H9 (cell line): ENCODE data around the gene MRPL2. TPM values are rescaled to one million over a fixed set of nuclear protein-coding genes. Genes with fewer than 3 reads are reported as not detected.

Experiments
- DNase-seq: peaks from one replicate; pipeline ENCODE4 v3.0.0-alpha.2; 2017
- H2AFZ ChIP-seq: one replicate; pipeline ENCODE4 v1.6.1; 2013; ENCODE audit warnings: mild to moderate bottlenecking, low read length, control low read depth, moderate library complexity
- H2AK5ac ChIP-seq: 2 replicates; pipeline ENCODE4 v1.6.1; 2013; ENCODE audit warnings: low read length, control low read depth, mixed read lengths; ENCODE audit not compliant: insufficient read length
- H2BK120ac ChIP-seq: one replicate; pipeline ENCODE4 v1.6.1; 2013; ENCODE audit warnings: low read depth, mild to moderate bottlenecking, low read length, control low read depth, inconsistent platforms; ENCODE audit not compliant: poor library complexity, severe bottlenecking
- H2BK12ac ChIP-seq: 2 replicates; pipeline ENCODE4 v1.6.1; 2013; ENCODE audit warnings: low read length, control low read depth, mixed read lengths, low read depth; ENCODE audit not compliant: insufficient read length
- H2BK15ac ChIP-seq: 2 replicates; pipeline ENCODE4 v1.6.1; 2013; ENCODE audit warnings: low read depth, low read length, control low read depth
- H2BK20ac ChIP-seq: one replicate; pipeline ENCODE4 v1.6.1; 2013; ENCODE audit warnings: low read depth, mild to moderate bottlenecking, low read length, control low read depth, inconsistent platforms; ENCODE audit not compliant: poor library complexity, severe bottlenecking
- H2BK5ac ChIP-seq: 2 replicates; pipeline ENCODE4 v1.6.1; 2013; ENCODE audit warnings: low read length, control low read depth, mixed read lengths; ENCODE audit not compliant: insufficient read length
- H3K14ac ChIP-seq: 2 replicates; pipeline ENCODE4 v1.6.1; 2013; ENCODE audit warnings: low read length, control low read depth; ENCODE audit not compliant: insufficient read depth
- H3K18ac ChIP-seq: 2 replicates; pipeline ENCODE4 v1.6.1; 2013; ENCODE audit warnings: low read depth, mild to moderate bottlenecking, mixed read lengths, low read length, control low read depth; ENCODE audit not compliant: insufficient read length
- H3K23ac ChIP-seq: 2 replicates; pipeline ENCODE4 v1.6.1; 2013; ENCODE audit warnings: low read length, control low read depth, mixed read lengths, low read depth; ENCODE audit not compliant: insufficient read length
- H3K23me2 ChIP-seq: 2 replicates; pipeline ENCODE4 v1.6.1; 2013; ENCODE audit warnings: low read depth, mild to moderate bottlenecking, mixed read lengths, low read length, control low read depth; ENCODE audit not compliant: insufficient read length, poor library complexity, severe bottlenecking
- H3K27ac ChIP-seq: 2 replicates; pipeline ENCODE4 v1.5.1; 2013; ENCODE audit warnings: low read length, control low read depth, mixed read lengths, low read depth; ENCODE audit not compliant: insufficient read length
- H3K27me3 ChIP-seq: 2 replicates; pipeline ENCODE4 v1.6.1; 2013; ENCODE audit warnings: low read length, control low read depth, inconsistent platforms; ENCODE audit not compliant: insufficient read depth
- H3K4ac ChIP-seq: 2 replicates; pipeline ENCODE4 v1.6.1; 2013; ENCODE audit warnings: low read depth, mild to moderate bottlenecking, control low read depth, inconsistent platforms, low read length, moderate library complexity
- H3K4me1 ChIP-seq: 2 replicates; pipeline ENCODE4 v1.6.1; 2013; ENCODE audit warnings: low read length, control low read depth, inconsistent platforms; ENCODE audit not compliant: insufficient read depth
- H3K4me2 ChIP-seq: 2 replicates; pipeline ENCODE4 v1.6.1; 2013; ENCODE audit warnings: low read length, control low read depth, mixed read lengths; ENCODE audit not compliant: insufficient read length, insufficient read depth
- H3K56ac ChIP-seq: 2 replicates; pipeline ENCODE4 v1.6.1; 2013; ENCODE audit warnings: low read depth, mild to moderate bottlenecking, mixed read lengths, low read length, control low read depth; ENCODE audit not compliant: insufficient read length
- H3K79me1 ChIP-seq: 2 replicates; pipeline ENCODE4 v1.6.1; 2013; ENCODE audit warnings: low read depth, mild to moderate bottlenecking, moderate library complexity, low read length, control low read depth, inconsistent platforms; ENCODE audit not compliant: insufficient read depth, poor library complexity, severe bottlenecking
- H3K79me2 ChIP-seq: 2 replicates; pipeline ENCODE4 v1.6.1; 2013; ENCODE audit warnings: low read length, control low read depth, inconsistent platforms; ENCODE audit not compliant: insufficient read depth
- H3K9ac ChIP-seq: 2 replicates; pipeline ENCODE4 v1.6.1; 2013; ENCODE audit warnings: low read length, control low read depth, mixed read lengths; ENCODE audit not compliant: insufficient read length; ENCODE audit errors: extremely low read depth
- H3K9me3 ChIP-seq: one replicate; pipeline ENCODE4 v1.6.1; 2013; ENCODE audit warnings: low read depth, low read length, inconsistent platforms; ENCODE audit not compliant: control insufficient read depth
- H3T11ph ChIP-seq: one replicate; pipeline ENCODE4 v1.6.1; 2013; ENCODE audit warnings: mild to moderate bottlenecking, low read length, control low read depth, inconsistent platforms
- H4K20me1 ChIP-seq: one replicate; pipeline ENCODE4 v1.6.1; 2013; ENCODE audit not compliant: control insufficient read depth, insufficient read length, insufficient read depth
- H4K5ac ChIP-seq: 2 replicates; pipeline ENCODE4 v1.6.1; 2013; ENCODE audit warnings: low read depth, mild to moderate bottlenecking, mixed read lengths, low read length, control low read depth; ENCODE audit not compliant: insufficient read length
- H4K8ac ChIP-seq: replicated peaks from 2 replicates; pipeline ENCODE4 v1.6.1; 2013; ENCODE audit warnings: low read length, control low read depth, mixed read lengths, low read depth; ENCODE audit not compliant: insufficient read length
- H4K91ac ChIP-seq: 2 replicates; pipeline ENCODE4 v1.6.1; 2013; ENCODE audit warnings: low read depth, mild to moderate bottlenecking, moderate library complexity, mixed read lengths, low read length, control low read depth; ENCODE audit not compliant: insufficient read length
- H3K27ac Mint-ChIP-seq, 3 experiments: 2 replicates in 2 of 3; 3 replicates in 1 of 3; pipeline ENCODE4 v1.8.0; 2020 to 2021; ENCODE audit warnings: mixed read lengths in 3 of 3, mild to moderate bottlenecking in 1 of 3, moderate library complexity in 1 of 3
- H3K27me3 Mint-ChIP-seq: 2 replicates; pipeline ENCODE4 v1.8.0; 2021; ENCODE audit warnings: low read depth, mild to moderate bottlenecking, moderate library complexity, mixed read lengths
- H3K36me3 Mint-ChIP-seq, 3 experiments: 2 replicates in 2 of 3; 3 replicates in 1 of 3; pipeline ENCODE4 v1.8.0; 2020 to 2021; ENCODE audit warnings: low read depth in 3 of 3, mixed read lengths in 3 of 3; ENCODE audit not compliant: insufficient read depth in 1 of 3
- H3K4me1 Mint-ChIP-seq, 2 experiments: 2 replicates each; pipeline ENCODE4 v1.8.0; 2020; ENCODE audit warnings: mixed read lengths in 2 of 2
- H3K4me3 Mint-ChIP-seq, 2 experiments: 2 replicates in 1 of 2; 3 replicates in 1 of 2; pipeline ENCODE4 v1.8.0; 2020 to 2021; ENCODE audit warnings: mild to moderate bottlenecking in 2 of 2, mixed read lengths in 2 of 2, moderate library complexity in 1 of 2
- H3K9me3 Mint-ChIP-seq, 2 experiments: 2 replicates in 1 of 2; 3 replicates in 1 of 2; pipeline ENCODE4 v1.8.0; 2020; ENCODE audit warnings: mild to moderate bottlenecking in 2 of 2, mixed read lengths in 2 of 2, moderate library complexity in 1 of 2
- WGBS: extraction: QIAGEN DNeasy Blood & Tissue Kit; methylation state at CpG from one replicate; pipeline ENCODE4 v1.1.7; 2013; ENCODE audit warnings: missing lambda C conversion rate, low lambda C conversion rate, mixed read lengths; ENCODE audit not compliant: insufficient read length; ENCODE audit errors: extremely low coverage; 5-methylcytosine and 5-hydroxymethylcytosine counted together
- total RNA-seq: library from RNA; stranded (reverse); gene quantifications from 2 replicates; pipeline ENCODE4 v1.2.1, GENCODE V29; 2021
- TF ChIP-seq, protein P1 (sequence below): fragments of 200-600 bp; sonication (generic); conservative IDR thresholded peaks from 3 replicates; pipeline ENCODE4 v1.8.0; 2021; ENCODE audit warnings: antibody characterized with exemption, mild to moderate bottlenecking

Gene MRPL2
- total RNA-seq, 1 experiment from 2014 or later = 74.4 TPM

DNA sequence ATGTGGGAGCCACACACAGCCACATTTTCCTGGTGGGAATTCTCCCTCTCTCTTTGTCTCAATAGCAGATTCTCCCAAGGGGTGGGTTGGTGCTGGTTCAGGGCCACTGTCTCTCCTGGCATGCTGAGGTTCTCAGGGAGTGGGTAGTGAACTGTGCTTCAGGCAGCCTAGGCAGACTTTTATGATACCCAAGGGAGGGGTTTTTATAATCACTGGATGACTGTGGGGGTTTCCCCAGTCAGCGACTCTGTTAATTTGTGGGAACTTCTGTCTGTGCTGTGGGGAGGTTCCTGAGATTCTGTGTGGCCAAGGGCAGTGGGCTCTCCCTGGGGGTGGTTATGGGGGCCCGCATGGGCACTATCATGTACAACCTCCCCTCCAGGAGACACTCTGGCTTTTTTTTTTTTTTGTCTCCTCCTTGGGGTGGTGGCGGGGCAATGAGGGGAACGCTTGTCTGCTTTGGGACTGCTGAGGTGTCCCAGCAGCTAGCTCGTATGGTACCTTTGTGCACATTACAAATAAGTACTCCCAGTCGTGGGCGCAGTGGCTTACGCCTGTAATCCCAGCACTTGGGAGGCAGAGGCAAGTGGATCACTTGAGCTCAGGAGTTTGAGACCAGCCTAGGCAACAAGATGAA is 26.9 kb upstream of the MRPL2 start:
- H4K5ac ChIP-seq = no peak overlapping the region
- no peak overlapping the region for H3K4me2 ChIP-seq
- H4K91ac ChIP-seq = no peak overlapping the region
- WGBS = no CpG with 5 or more reads among the region's 8 CpGs
- H3K23ac ChIP-seq = no peak overlapping the region
- H3K27me3 ChIP-seq = no peaks in the 10 kb centered on the region
- H3K9me3 ChIP-seq = no peaks in the 10 kb centered on the region
- Mint-ChIP-seq H3K36me3 (peaks cover 0 to 2% (median under 1%) of the 10 kb centered on the region in 3 experiments; a peak in 3 of 7 replicates), H3K4me1 (peaks cover 56 to 59% of the 10 kb centered on the region in 2 experiments), H3K9me3 (no peaks in the 10 kb centered on the region), H3K27me3 (no peaks in the 10 kb centered on the region), H3K27ac (peak overlapping the region; percentile 13 to 47 (median 44); a peak in 3 of 7 replicates), H3K4me3 (no peak overlapping the region; a peak in 1 of 5 replicates)
- no peak overlapping the region for H3K14ac ChIP-seq
- H4K20me1 ChIP-seq = no peaks in the 10 kb centered on the region
- H2BK5ac ChIP-seq = no peak overlapping the region
- H3K56ac ChIP-seq = no peak overlapping the region
- no peak overlapping the region for H2BK20ac ChIP-seq
- no peak overlapping the region for H3T11ph ChIP-seq
- TF ChIP-seq, protein P1, sequence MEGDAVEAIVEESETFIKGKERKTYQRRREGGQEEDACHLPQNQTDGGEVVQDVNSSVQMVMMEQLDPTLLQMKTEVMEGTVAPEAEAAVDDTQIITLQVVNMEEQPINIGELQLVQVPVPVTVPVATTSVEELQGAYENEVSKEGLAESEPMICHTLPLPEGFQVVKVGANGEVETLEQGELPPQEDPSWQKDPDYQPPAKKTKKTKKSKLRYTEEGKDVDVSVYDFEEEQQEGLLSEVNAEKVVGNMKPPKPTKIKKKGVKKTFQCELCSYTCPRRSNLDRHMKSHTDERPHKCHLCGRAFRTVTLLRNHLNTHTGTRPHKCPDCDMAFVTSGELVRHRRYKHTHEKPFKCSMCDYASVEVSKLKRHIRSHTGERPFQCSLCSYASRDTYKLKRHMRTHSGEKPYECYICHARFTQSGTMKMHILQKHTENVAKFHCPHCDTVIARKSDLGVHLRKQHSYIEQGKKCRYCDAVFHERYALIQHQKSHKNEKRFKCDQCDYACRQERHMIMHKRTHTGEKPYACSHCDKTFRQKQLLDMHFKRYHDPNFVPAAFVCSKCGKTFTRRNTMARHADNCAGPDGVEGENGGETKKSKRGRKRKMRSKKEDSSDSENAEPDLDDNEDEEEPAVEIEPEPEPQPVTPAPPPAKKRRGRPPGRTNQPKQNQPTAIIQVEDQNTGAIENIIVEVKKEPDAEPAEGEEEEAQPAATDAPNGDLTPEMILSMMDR = no peak
- H3K18ac ChIP-seq = no peak overlapping the region
- no peak overlapping the region for H2AK5ac ChIP-seq
- no peak overlapping the region for H2BK12ac ChIP-seq
- H3K27ac ChIP-seq = no peak overlapping the region
- no peak overlapping the region for H4K8ac ChIP-seq
- H3K79me2 ChIP-seq = peaks cover 29% of the 10 kb centered on the region; the same call in 1 of the 2 replicates
- no peak overlapping the region for H2AFZ ChIP-seq
- DNase-seq = no peak
- H3K4me1 ChIP-seq = peaks cover 17% of the 10 kb centered on the region
- H2BK120ac ChIP-seq = no peak overlapping the region
- H3K9ac ChIP-seq = no peak overlapping the region
- H3K4ac ChIP-seq = no peak overlapping the region
- H3K23me2 ChIP-seq = peaks cover 3% of the 10 kb centered on the region
- no peak overlapping the region for H2BK15ac ChIP-seq
- H3K79me1 ChIP-seq = peaks cover under 1% of the 10 kb centered on the region
